B cell (primary cell): ENCODE data around the gene TEC. TPM values are rescaled to one million over a fixed set of nuclear protein-coding genes. Genes with fewer than 3 reads are reported as not detected.
"Not testable (repeated sequence)": the region's sequence is repeated elsewhere in the genome, so short reads cannot be mapped to it uniquely, and the experiment has no call there.

Experiments used
- ATAC-seq: fragments of 200-7000 bp; cut with Tn5 transposase; one replicate; pipeline ENCODE4 v1.10.0; 2021; ENCODE audit warnings: low read depth, mild to moderate bottlenecking, moderate number of reproducible peaks, moderate library complexity
- CTCF ChIA-PET: fragments of 350-600 bp; sonication (Branson Sonifier 250); formaldehyde crosslinking; loops from one replicate; lab custom pipeline; 2021; ENCODE audit warnings: antibody characterized with exemption, inconsistent platforms; lab: Charles Lee
- POLR2A ChIA-PET: fragments of 350-600 bp; sonication (Branson Sonifier 250); formaldehyde crosslinking; loops from one replicate; lab custom pipeline; 2021; ENCODE audit warnings: antibody characterized with exemption; lab: Charles Lee
- DNase-seq: peaks from one replicate; pipeline ENCODE4 v3.0.0; 2013
- H2AFZ ChIP-seq: 2 replicates; pipeline ENCODE4 v1.6.1; 2012; ENCODE audit warnings: mild to moderate bottlenecking, low read depth, low read length; ENCODE audit not compliant: insufficient read depth, poor library complexity, severe bottlenecking
- H3K27ac ChIP-seq, 2 donors: 1 replicate in 1 of 2; 2 replicates in 1 of 2; pipeline ENCODE4 v1.5.1; 2012 to 2013; ENCODE audit warnings: low read length in 2 of 2, mild to moderate bottlenecking in 2 of 2, moderate library complexity in 1 of 2
- H3K27me3 ChIP-seq, 4 experiments: fragments of 200-600 bp in 1 of 4; sonication (generic) in 1 of 4; replicated peaks in 1 of 4; 1 replicate in 2 of 4; 2 replicates in 2 of 4; pipeline versions ENCODE4 v1.6.1 to v1.7.0; 2013 to 2016; ENCODE audit warnings: low read length in 3 of 4, mild to moderate bottlenecking in 2 of 4, mixed read lengths in 1 of 4, moderate library complexity in 1 of 4; ENCODE audit not compliant: insufficient read depth in 4 of 4, control insufficient read depth in 3 of 4; ENCODE audit errors: control extremely low read depth in 1 of 4
- H3K36me3 ChIP-seq, 2 experiments: replicated peaks in 1 of 2; 1 replicate in 1 of 2; 2 replicates in 1 of 2; pipeline versions ENCODE4 v1.6.1 to v1.7.1; 2013; ENCODE audit warnings: low read length in 1 of 2; ENCODE audit not compliant: insufficient read depth in 2 of 2, control insufficient read depth in 1 of 2; ENCODE audit errors: control extremely low read depth in 1 of 2, extremely low read depth in 1 of 2
- H3K4me1 ChIP-seq, 2 donors: fragments of 200-600 bp in 1 of 2; sonication (generic) in 1 of 2; 1 replicate in 1 of 2; 2 replicates in 1 of 2; pipeline versions ENCODE4 v1.5.1 to v1.6.1; 2013 to 2017; ENCODE audit warnings: low read length in 2 of 2; ENCODE audit not compliant: control insufficient read depth in 2 of 2, insufficient read depth in 2 of 2
- H3K4me2 ChIP-seq: replicated peaks from 2 replicates; pipeline ENCODE3; 2012; ENCODE audit warnings: mild to moderate bottlenecking, low read depth, low read length; ENCODE audit not compliant: poor library complexity, severe bottlenecking
- H3K4me3 ChIP-seq, 5 experiments: fragments of 200-600 bp in 1 of 5; sonication (generic) in 1 of 5; 1 replicate in 3 of 5; 2 replicates in 2 of 5; pipeline versions ENCODE4 v1.5.1 to v1.7.0; 2011 to 2016; ENCODE audit warnings: low read length in 4 of 5, mild to moderate bottlenecking in 4 of 5, low read depth in 2 of 5, control low read depth in 1 of 5, moderate library complexity in 1 of 5; ENCODE audit not compliant: insufficient read depth in 1 of 5; ENCODE audit errors: control extremely low read depth in 1 of 5, extremely low read depth in 1 of 5
- H3K79me2 ChIP-seq: fragments of 200-600 bp; sonication (generic); one replicate; pipeline ENCODE4 v1.6.0; 2016; ENCODE audit warnings: low read length; ENCODE audit not compliant: control insufficient read depth, insufficient read depth
- H3K9ac ChIP-seq: fragments of 200-600 bp; sonication (generic); 2 replicates; pipeline ENCODE4 v1.6.1; 2017; ENCODE audit warnings: mild to moderate bottlenecking, low read length, moderate library complexity
- H3K9me3 ChIP-seq, 3 donors: one replicate each; pipeline versions ENCODE4 v1.6.1 to v1.7.1; 2013; ENCODE audit warnings: low read length in 2 of 3; ENCODE audit not compliant: control insufficient read depth in 2 of 3, insufficient read depth in 1 of 3; ENCODE audit errors: control extremely low read depth in 1 of 3
- H4K20me1 ChIP-seq: 2 replicates; pipeline ENCODE4 v1.6.0; 2012; ENCODE audit warnings: mild to moderate bottlenecking, low read length; ENCODE audit not compliant: insufficient read depth, control insufficient read depth, poor library complexity, severe bottlenecking
- H3K27ac Mint-ChIP-seq: one replicate; pipeline ENCODE4 v1.8.0; 2021; ENCODE audit warnings: mixed read lengths
- H3K27me3 Mint-ChIP-seq: one replicate; pipeline ENCODE4 v1.8.0; 2021; ENCODE audit warnings: mixed read lengths
- H3K4me1 Mint-ChIP-seq: one replicate; pipeline ENCODE4 v1.8.0; 2021; ENCODE audit warnings: mixed read lengths
- H3K4me3 Mint-ChIP-seq: one replicate; pipeline ENCODE4 v1.8.0; 2021; ENCODE audit warnings: mixed read lengths
- H3K9me3 Mint-ChIP-seq: one replicate; pipeline ENCODE4 v1.8.0; 2022; ENCODE audit warnings: mixed read lengths; ENCODE audit not compliant: insufficient read depth
- EZH2 ChIP-seq: IDR thresholded peaks from 2 replicates; pipeline ENCODE4 v1.6.1; 2012; ENCODE audit warnings: borderline replicate concordance, low read depth, mild to moderate bottlenecking, moderate library complexity, low read length; ENCODE audit not compliant: insufficient read depth, poor library complexity, severe bottlenecking
- WGBS: methylation state at CpG from one replicate; pipeline ENCODE4 v1.1.5; 2013; ENCODE audit warnings: missing lambda C conversion rate; ENCODE audit not compliant: insufficient coverage; 5-methylcytosine and 5-hydroxymethylcytosine counted together
- intact Hi-C: fragments of 100-400 bp; cut with micrococcal nuclease; formaldehyde crosslinking; loops from one replicate; pipeline ENCODE4 v1.10.0; 2022
- polyA plus RNA-seq: library from polyadenylated mRNA; depleted of rRNA; stranded (reverse); fragments of >200 nt; gene quantifications from 2 replicates; pipeline ENCODE4 v1.2.3, GENCODE V29; 2012
- total RNA-seq, 2 donors: library from RNA; stranded (reverse); fragments of 120-200 nt in 1 of 2; gene quantifications; 1 replicate in 1 of 2; 2 replicates in 1 of 2; pipeline versions ENCODE4 v1.2.3 to v1.2.4, GENCODE V29; 2013 to 2022
- TF ChIP-seq, protein P1 (sequence below): fragments of 200-600 bp; IDR thresholded peaks from one replicate; pipeline ENCODE4 v1.8.0; 2022; ENCODE audit warnings: antibody characterized with exemption, mild to moderate bottlenecking

The TEC gene
- total and polyA plus RNA-seq, 2 donors (not counting 1 experiment from before 2014, with no cell fraction given): 2.0 to 8.3 TPM

DNA sequence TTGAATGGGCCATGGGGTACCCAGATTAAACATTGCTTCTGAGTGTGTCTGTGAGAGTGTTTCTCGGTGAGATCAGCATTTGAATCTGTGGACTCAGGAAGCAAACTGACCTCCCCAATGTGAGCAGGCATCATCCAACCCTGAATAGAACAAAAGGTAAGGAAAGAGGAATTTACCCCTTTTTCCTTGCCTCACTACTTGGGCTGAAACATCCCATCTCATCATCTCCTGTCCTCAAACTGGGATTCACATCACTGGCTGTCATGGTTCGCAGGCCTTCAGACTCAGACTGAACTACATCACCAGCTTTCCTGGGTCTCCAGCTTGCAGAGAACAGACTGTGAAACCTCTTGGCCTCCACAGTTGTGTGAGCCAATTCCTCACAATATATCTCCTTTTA is 47.1 kb downstream of the TEC start:
- ChIA-PET CTCF (no interaction called here), POLR2A (no interaction called here)
- Histone ChIP-seq H2AFZ (no peak overlapping the region), H3K36me3 (no peaks in the 10 kb centered on the region), H3K4me3 (no peak overlapping the region), H3K27me3 (no peaks in the 10 kb centered on the region), H3K4me1 (peaks cover 0 to under 1% of the 10 kb centered on the region in 2 donors), H3K27ac (no peak overlapping the region), H4K20me1 (no peaks in the 10 kb centered on the region), H3K79me2 (peaks cover 3% of the 10 kb centered on the region), H3K9ac (no peak overlapping the region), H3K9me3 (no peaks in the 10 kb centered on the region), H3K4me2 (no peak overlapping the region)
- no peak overlapping the region for H3K27ac Mint-ChIP-seq
- H3K4me1 Mint-ChIP-seq: peaks cover 11% of the 10 kb centered on the region
- TF ChIP-seq, protein P1, sequence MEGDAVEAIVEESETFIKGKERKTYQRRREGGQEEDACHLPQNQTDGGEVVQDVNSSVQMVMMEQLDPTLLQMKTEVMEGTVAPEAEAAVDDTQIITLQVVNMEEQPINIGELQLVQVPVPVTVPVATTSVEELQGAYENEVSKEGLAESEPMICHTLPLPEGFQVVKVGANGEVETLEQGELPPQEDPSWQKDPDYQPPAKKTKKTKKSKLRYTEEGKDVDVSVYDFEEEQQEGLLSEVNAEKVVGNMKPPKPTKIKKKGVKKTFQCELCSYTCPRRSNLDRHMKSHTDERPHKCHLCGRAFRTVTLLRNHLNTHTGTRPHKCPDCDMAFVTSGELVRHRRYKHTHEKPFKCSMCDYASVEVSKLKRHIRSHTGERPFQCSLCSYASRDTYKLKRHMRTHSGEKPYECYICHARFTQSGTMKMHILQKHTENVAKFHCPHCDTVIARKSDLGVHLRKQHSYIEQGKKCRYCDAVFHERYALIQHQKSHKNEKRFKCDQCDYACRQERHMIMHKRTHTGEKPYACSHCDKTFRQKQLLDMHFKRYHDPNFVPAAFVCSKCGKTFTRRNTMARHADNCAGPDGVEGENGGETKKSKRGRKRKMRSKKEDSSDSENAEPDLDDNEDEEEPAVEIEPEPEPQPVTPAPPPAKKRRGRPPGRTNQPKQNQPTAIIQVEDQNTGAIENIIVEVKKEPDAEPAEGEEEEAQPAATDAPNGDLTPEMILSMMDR: no peak
- no peak for TF ChIP-seq EZH2
- H3K4me3 Mint-ChIP-seq: no peak overlapping the region
- intact Hi-C loops: no loop called here
- ATAC-seq (no peak), DNase-seq (no peak)
- H3K9me3 Mint-ChIP-seq: no peaks in the 10 kb centered on the region
- no peaks in the 10 kb centered on the region for H3K27me3 Mint-ChIP-seq
- 100% methylated on average over 1 of the region's 2 CpGs for WGBS

DNA sequence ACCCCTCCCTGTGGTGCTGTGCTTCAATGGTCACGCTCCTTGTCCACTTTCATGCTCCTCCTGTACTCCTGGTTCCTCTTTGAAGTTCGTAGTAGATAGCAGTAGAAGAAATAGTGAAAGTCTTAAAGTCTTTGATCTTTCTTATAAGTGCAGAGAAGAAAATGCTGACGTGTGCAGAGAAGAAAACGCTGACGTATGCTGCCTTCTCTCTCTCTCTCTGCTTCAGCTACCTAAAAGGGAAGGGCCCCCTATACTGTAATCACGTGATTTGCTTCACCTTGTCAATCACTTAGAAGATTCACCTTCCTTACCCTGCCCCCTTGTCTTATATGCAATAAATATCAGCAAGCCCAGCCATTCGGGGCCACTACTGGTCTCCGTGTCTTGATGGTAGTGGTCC is 50.2 kb downstream of the TEC start:
- H3K9ac ChIP-seq, H3K27ac Mint-ChIP-seq, H3K27me3 ChIP-seq, POLR2A ChIA-PET, CTCF ChIA-PET, H3K27me3 Mint-ChIP-seq, H3K4me2 ChIP-seq, H3K9me3 Mint-ChIP-seq, H4K20me1 ChIP-seq, ATAC-seq, H3K27ac ChIP-seq, DNase-seq, H3K4me1 ChIP-seq, H3K4me3 ChIP-seq, H2AFZ ChIP-seq, H3K9me3 ChIP-seq, H3K36me3 ChIP-seq, H3K4me3 Mint-ChIP-seq, H3K79me2 ChIP-seq, H3K4me1 Mint-ChIP-seq: not testable (repeated sequence)
- WGBS: 100% methylated on average over 2 of the region's 8 CpGs
- intact Hi-C loops: loop anchor here (5.0 kb wide), 1 partner anchor 77 kb away; no protein-coding TSS in a partner anchor
